Endothelial cell of umbilical vein (primary cell): ENCODE measurements around the gene CASP3. TPM values are rescaled to one million over a fixed set of nuclear protein-coding genes. Genes with fewer than 3 reads are reported as not detected.

Experiments used
- BruUV-seq: library from RNA; stranded (reverse); fragments of 400-500 nt; replicated peaks from 2 replicates; lab custom pipeline; 2021; lab: Mats Ljungman, UMichigan
- CTCF ChIA-PET: fragments of 300-600, 350-600 bp; sonication (Branson Sonifier 250); formaldehyde crosslinking; loops from one replicate; lab custom pipeline; 2021; ENCODE audit warnings: antibody characterized with exemption, inconsistent platforms; lab: Charles Lee
- POLR2A ChIA-PET: fragments of 300-600, 350-600 bp; sonication (Branson Sonifier 250); formaldehyde crosslinking; loops from one replicate; lab custom pipeline; 2021; ENCODE audit warnings: antibody characterized with exemption, inconsistent platforms; lab: Charles Lee
- DNase-seq: peaks from one replicate; pipeline ENCODE4 v3.0.0-alpha.2; 2011; ENCODE audit warnings: low read depth, low spot score
- FAIRE-seq: peaks from 2 replicates; lab custom pipeline; 2011; peaks lifted over from hg19 to GRCh38; lab: Jason Lieb, UNC
- H2AFZ ChIP-seq: 2 replicates; pipeline ENCODE4 v1.6.0; 2012; ENCODE audit warnings: low read depth, low read length, control low read depth, inconsistent platforms
- H3K27ac ChIP-seq: 2 replicates; pipeline ENCODE4 v1.5.1; 2011; ENCODE audit warnings: low read depth, mild to moderate bottlenecking, control low read depth, low read length, moderate library complexity; ENCODE audit not compliant: insufficient read depth
- H3K27me3 ChIP-seq, 2 experiments: 2 replicates each; pipeline versions ENCODE4 v1.6.0 to v1.6.1; 2011; ENCODE audit warnings: low read length in 2 of 2, mixed read lengths in 1 of 2; ENCODE audit not compliant: control insufficient read depth in 2 of 2, insufficient read depth in 2 of 2
- H3K36me3 ChIP-seq, 2 experiments: 2 replicates in 1 of 2; 3 replicates in 1 of 2; pipeline ENCODE4 v1.5.1; 2011; ENCODE audit warnings: low read length in 2 of 2, mild to moderate bottlenecking in 1 of 2, moderate library complexity in 1 of 2; ENCODE audit not compliant: control insufficient read depth in 2 of 2, insufficient read depth in 2 of 2; ENCODE audit errors: extremely low read depth in 1 of 2
- H3K4me1 ChIP-seq: 3 replicates; pipeline ENCODE4 v1.5.1; 2011; ENCODE audit warnings: mild to moderate bottlenecking, low read length; ENCODE audit not compliant: control insufficient read depth, insufficient read depth; ENCODE audit errors: extremely low read depth
- H3K4me2 ChIP-seq: 2 replicates; pipeline ENCODE4 v1.6.1; 2011; ENCODE audit warnings: low read length, control low read depth, mixed read lengths; ENCODE audit not compliant: insufficient read depth
- H3K4me3 ChIP-seq, 3 experiments: fragments of 200-600 bp in 1 of 3; sonication (generic), shearing (Covaris generic) in 1 of 3; replicated peaks in 1 of 3; 2 replicates each; pipeline ENCODE4 v1.5.1; 2011 to 2016; ENCODE audit warnings: control low read depth in 3 of 3, low read length in 3 of 3, mild to moderate bottlenecking in 2 of 3, inconsistent platforms in 1 of 3, low read depth in 1 of 3, moderate library complexity in 1 of 3; ENCODE audit not compliant: insufficient read depth in 1 of 3
- H3K79me2 ChIP-seq: 2 replicates; pipeline ENCODE4 v1.6.0; 2012; ENCODE audit warnings: low read length, inconsistent platforms; ENCODE audit not compliant: control insufficient read depth, insufficient read depth
- H3K9ac ChIP-seq: replicated peaks from 2 replicates; pipeline ENCODE3; 2011; ENCODE audit warnings: low read length, control low read depth; ENCODE audit not compliant: insufficient read depth; ENCODE audit errors: extremely low read depth
- H3K9me1 ChIP-seq: replicated peaks from 3 replicates; pipeline ENCODE4 v1.6.0; 2011; ENCODE audit warnings: mild to moderate bottlenecking, low read length; ENCODE audit not compliant: control insufficient read depth, insufficient read depth; ENCODE audit errors: extremely low read depth
- H3K9me3 ChIP-seq: replicated peaks from 2 replicates; pipeline ENCODE4 v1.5.1; 2012; ENCODE audit warnings: low read length, inconsistent platforms; ENCODE audit not compliant: control insufficient read depth, insufficient read depth
- H4K20me1 ChIP-seq: replicated peaks from 2 replicates; pipeline ENCODE3; 2011; ENCODE audit warnings: mild to moderate bottlenecking, low read length; ENCODE audit not compliant: control insufficient read depth, insufficient read depth; ENCODE audit errors: extremely low read depth
- CTCF ChIP-seq, 2 donors: IDR thresholded peaks; 1 replicate in 1 of 2; 2 replicates in 1 of 2; pipeline ENCODE4 v1.5.1; 2011; ENCODE audit warnings: low read length in 2 of 2, mild to moderate bottlenecking in 2 of 2, moderate library complexity in 2 of 2, control low read depth in 1 of 2, inconsistent platforms in 1 of 2, low read depth in 1 of 2; ENCODE audit not compliant: insufficient read depth in 1 of 2; ENCODE audit errors: extremely low read depth in 1 of 2
- EZH2 ChIP-seq: IDR thresholded peaks from 2 replicates; pipeline ENCODE4 v1.6.1; 2012; ENCODE audit warnings: borderline replicate concordance, low read depth, mild to moderate bottlenecking, moderate library complexity, low read length, inconsistent platforms; ENCODE audit not compliant: severe bottlenecking
- FOS ChIP-seq: IDR thresholded peaks from 2 replicates; pipeline ENCODE4 v1.6.1; 2011; ENCODE audit warnings: mild to moderate bottlenecking, low read length, moderate library complexity, borderline replicate concordance; ENCODE audit not compliant: insufficient read depth
- GATA2 ChIP-seq: IDR thresholded peaks from 2 replicates; pipeline ENCODE4 v1.7.0; 2011; ENCODE audit warnings: low read depth, mild to moderate bottlenecking, moderate library complexity, mixed read lengths, low read length; ENCODE audit not compliant: insufficient read length, insufficient read depth
- JUN ChIP-seq: IDR thresholded peaks from 2 replicates; pipeline ENCODE4 v1.6.1; 2011; ENCODE audit warnings: borderline replicate concordance, low read depth; ENCODE audit not compliant: insufficient read length, insufficient read depth
- MAX ChIP-seq: IDR thresholded peaks from 2 replicates; pipeline ENCODE4 v1.6.1; 2011; ENCODE audit not compliant: insufficient read depth, insufficient read length
- MYC ChIP-seq: IDR thresholded peaks from one replicate; pipeline ENCODE4 v1.6.1; 2011; ENCODE audit warnings: mild to moderate bottlenecking, low read depth, low read length
- POLR2A ChIP-seq: IDR thresholded peaks from 2 replicates; pipeline ENCODE4 v1.6.1; 2012; ENCODE audit warnings: low read depth, mild to moderate bottlenecking, control low read depth, low read length
- POLR2AphosphoS5 ChIP-seq: IDR thresholded peaks from 2 replicates; pipeline ENCODE4 v1.6.1; 2012; ENCODE audit warnings: low read depth, mild to moderate bottlenecking, control low read depth, low read length, moderate library complexity; ENCODE audit not compliant: insufficient read depth
- dilution Hi-C: fragments of 300-500 bp; cut with MboI; formaldehyde crosslinking; loops from one replicate; pipeline ENCODE4 v1.15.0; 2019; ENCODE audit warnings: low sequenced_read_pairs; ENCODE audit not compliant: extremely low pct_ligation_motif_present
- intact Hi-C: fragments of 100-400 bp; cut with micrococcal nuclease; formaldehyde crosslinking; loops from one replicate; pipeline ENCODE4 v1.10.0; 2022
- polyA plus RNA-seq, 4 experiments: library from polyadenylated mRNA; depleted of rRNA in 3 of 4; stranded (reverse) in 3 of 4; unstranded in 1 of 4; fragments of >200 nt; gene quantifications; 2 replicates each; pipeline versions ENCODE4 v1.2.1 to v1.2.3, GENCODE V29; 2011 to 2012; ENCODE audit warnings: missing spikeins in 1 of 4
- total RNA-seq: library from RNA; stranded (reverse); gene quantifications from 2 replicates; pipeline ENCODE4 v1.2.3, GENCODE V29; 2021

CASP3 gene
- total and polyA plus RNA-seq, 2 donors (not counting 3 experiments of a cell fraction or from before 2014, with no cell fraction given), result 26.0 to 54.5 TPM

GRCh38 chr4:184620212-184620867 is 28.9 kb downstream of the CASP3 start:
- CTCF ChIA-PET, result interaction anchor here (0.6 kb wide), 1 partner anchor 126 kb away, joined by 3 read pairs; no protein-coding TSS in a partner anchor
- Histone ChIP-seq H3K4me2 (no peak overlapping the region), H3K4me1 (no peaks in the 10 kb centered on the region), H3K27ac (no peak overlapping the region), H3K36me3 (no peaks in the 10 kb centered on the region), H3K9me3 (no peaks in the 10 kb centered on the region), H4K20me1 (no peaks in the 10 kb centered on the region), H3K9ac (no peak overlapping the region), H3K27me3 (no peaks in the 10 kb centered on the region), H3K79me2 (no peaks in the 10 kb centered on the region), H3K4me3 (no peak overlapping the region), H2AFZ (no peak overlapping the region), H3K9me1 (no peaks in the 10 kb centered on the region)
- no peak for DNase-seq
- no TSS peak for BruUV-seq
- POLR2A ChIA-PET, result no interaction called here
- TF ChIP-seq EZH2, result no peak
- TF ChIP-seq GATA2, result no peak
- TF ChIP-seq CTCF (IDR thresholded peaks at IDR 0.05; ENCODE audit: extremely low read depth in 1 of 2, insufficient read depth in 1 of 2, low read depth in 1 of 2, low read length in 2 of 2), result no peak
- FAIRE-seq, result no peak
- dilution Hi-C loops (no loop called here), intact Hi-C loops (no loop called here)

- CTCF ChIA-PET, result interaction anchor here (1.7 kb wide), 1 partner anchor 16 kb away, joined by 3 read pairs; no protein-coding TSS in a partner anchor
- dilution Hi-C loops, result no loop called here
- intact Hi-C loops, result no loop called here
Measured at GRCh38 chr4:184617600-184618196, 31.5 kb downstream of the CASP3 start.

More at GRCh38 chr4:184617600-184618196, 31.5 kb downstream of the CASP3 start:
- H3K27me3 ChIP-seq, result no peaks in the 10 kb centered on the region
- no peak for TF ChIP-seq EZH2
- TF ChIP-seq MAX, result no peak
- no peak for TF ChIP-seq JUN
- no peak for TF ChIP-seq GATA2
- no peak for TF ChIP-seq MYC
- TF ChIP-seq POLR2A, result no peak
- no peak for TF ChIP-seq CTCF (IDR thresholded peaks at IDR 0.05; ENCODE audit: extremely low read depth in 1 of 2, insufficient read depth in 1 of 2, low read depth in 1 of 2, low read length in 2 of 2)
- no peak for TF ChIP-seq POLR2AphosphoS5
- no peak for TF ChIP-seq FOS
- no peaks in the 10 kb centered on the region for H3K9me1 ChIP-seq
- H4K20me1 ChIP-seq, result no peaks in the 10 kb centered on the region
- no peak overlapping the region for H3K9ac ChIP-seq
- no peak overlapping the region for H3K4me3 ChIP-seq
- no peaks in the 10 kb centered on the region for H3K9me3 ChIP-seq
- H3K79me2 ChIP-seq, result no peaks in the 10 kb centered on the region
- no peak overlapping the region for H3K4me2 ChIP-seq
- H3K4me1 ChIP-seq, result no peaks in the 10 kb centered on the region
- POLR2A ChIA-PET, result no interaction called here
- H3K27ac ChIP-seq, result no peak overlapping the region
- H3K36me3 ChIP-seq, result no peaks in the 10 kb centered on the region
- no TSS peak for BruUV-seq
- DNase-seq (no peak), FAIRE-seq (no peak)
- no peak overlapping the region for H2AFZ ChIP-seq
